ENCODE data around the gene PYM1. TPM values are rescaled to one million over a fixed set of nuclear protein-coding genes. Genes with fewer than 3 reads are reported as not detected.

PYM1 gene
- polyA plus RNA-seq, 1 of the 3 experiments (the other 2 are of a cell fraction), result 36.3 TPM

DNA sequence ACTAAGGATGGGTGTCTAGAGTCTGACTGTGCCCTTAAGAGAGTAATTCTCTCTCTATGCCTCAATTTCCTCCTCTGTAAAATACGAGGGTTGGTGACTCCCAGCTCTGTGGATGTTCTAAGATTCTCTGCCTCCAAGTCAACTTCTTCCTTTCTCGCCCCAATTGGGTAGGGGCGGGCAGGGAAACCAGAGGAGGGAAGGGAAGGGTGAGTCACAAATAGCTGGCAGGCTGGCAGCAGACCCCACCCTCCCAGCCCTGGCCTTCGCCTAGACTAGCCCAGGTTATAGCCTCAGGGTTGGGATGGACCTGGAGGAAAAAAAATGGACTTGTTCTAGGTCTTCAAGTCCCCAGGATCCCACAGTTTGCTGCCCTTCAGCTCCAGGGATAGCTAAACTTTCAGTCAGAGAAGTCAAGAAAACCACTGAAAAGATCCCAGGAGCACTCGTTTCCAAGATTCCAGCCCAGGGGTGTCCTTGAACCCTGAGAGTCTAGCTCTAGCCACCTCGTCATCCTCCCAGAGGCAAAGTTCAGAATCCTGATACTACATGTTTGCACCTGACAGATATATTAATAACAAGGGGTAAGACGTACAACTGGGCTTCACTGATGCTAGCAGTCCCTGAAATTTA lies 5.6 kb upstream of the PYM1 start:
- Histone ChIP-seq H3K9ac (peak overlapping the region; percentile 69), H3F3A (replicated peaks; ENCODE audit: insufficient read depth) (peaks cover 10% of the 10 kb centered on the region), H3K4me3 (ENCODE audit: low read depth in 2 of 2, low read length in 1 of 2) (peak overlapping the region; percentile 64 to 72; a peak in 3 of 4 replicates), H3K79me2 (ENCODE audit: insufficient read depth) (peaks cover 41% of the 10 kb centered on the region), H3K36me3 (replicated peaks in 1 of 2; ENCODE audit: control insufficient read depth in 1 of 2, insufficient read depth in 2 of 2, low read length in 1 of 2) (peaks cover 0 to 6% of the 10 kb centered on the region in 2 experiments), H3K9me3 (no peaks in the 10 kb centered on the region), H3K9me2 (no peaks in the 10 kb centered on the region), H3K4me2 (peak overlapping the region; percentile 90), H4K20me1 (ENCODE audit: insufficient read depth) (no peaks in the 10 kb centered on the region), H2AFZ (ENCODE audit: low read depth) (no peak overlapping the region), H3K4me1 (ENCODE audit: control insufficient read depth in 1 of 2, insufficient read depth in 2 of 2, low read depth in 1 of 2, low read length in 1 of 2) (peaks cover 19 to 29% of the 10 kb centered on the region in 2 experiments; a peak in 3 of 4 replicates), H3K27ac (ENCODE audit: low read depth in 2 of 2, low read length in 1 of 2) (peak overlapping the region; percentile 4 to 69; a peak in 3 of 4 replicates), H3K27me3 (ENCODE audit: insufficient read depth) (no peaks in the 10 kb centered on the region)
- no peak for DNase-seq
- ChIA-PET POLR2A (interaction anchor here (1.2 kb wide), 1 partner anchor 104 kb away, joined by 4 read pairs; the partner anchor contains the start of gene DNAJC14), CTCF (interaction anchor here (0.7 to 10.8 kb wide), 7 partner anchors 22 to 195 kb away, joined by 3 to 96 read pairs (median 5); partner anchors contain the start of gene RAB5B)
- TF ChIP-seq, protein P1, sequence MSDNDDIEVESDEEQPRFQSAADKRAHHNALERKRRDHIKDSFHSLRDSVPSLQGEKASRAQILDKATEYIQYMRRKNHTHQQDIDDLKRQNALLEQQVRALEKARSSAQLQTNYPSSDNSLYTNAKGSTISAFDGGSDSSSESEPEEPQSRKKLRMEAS (IDR thresholded peaks at IDR 0.05; ENCODE audit: low read depth), result peak; percentile 42; the same call in 1 of the 2 replicates
- TF ChIP-seq POLR2AphosphoS5 (IDR thresholded peaks at IDR 0.05; ENCODE audit: low read depth, low read length), result peak; percentile 45; the same call in 1 of the 2 replicates
- TF ChIP-seq MXI1 (IDR thresholded peaks at IDR 0.05; ENCODE audit: low read depth, low read length), result no peak
- no peak for TF ChIP-seq RXRA (IDR thresholded peaks at IDR 0.05; ENCODE audit: borderline replicate concordance, low read depth)
- TF ChIP-seq JUND (IDR thresholded peaks at IDR 0.05), result peak; percentile 48; the same call in 1 of the 2 replicates
- no peak for TF ChIP-seq YY1 (IDR thresholded peaks at IDR 0.05; ENCODE audit: low read depth)
- TF ChIP-seq, protein P2, sequence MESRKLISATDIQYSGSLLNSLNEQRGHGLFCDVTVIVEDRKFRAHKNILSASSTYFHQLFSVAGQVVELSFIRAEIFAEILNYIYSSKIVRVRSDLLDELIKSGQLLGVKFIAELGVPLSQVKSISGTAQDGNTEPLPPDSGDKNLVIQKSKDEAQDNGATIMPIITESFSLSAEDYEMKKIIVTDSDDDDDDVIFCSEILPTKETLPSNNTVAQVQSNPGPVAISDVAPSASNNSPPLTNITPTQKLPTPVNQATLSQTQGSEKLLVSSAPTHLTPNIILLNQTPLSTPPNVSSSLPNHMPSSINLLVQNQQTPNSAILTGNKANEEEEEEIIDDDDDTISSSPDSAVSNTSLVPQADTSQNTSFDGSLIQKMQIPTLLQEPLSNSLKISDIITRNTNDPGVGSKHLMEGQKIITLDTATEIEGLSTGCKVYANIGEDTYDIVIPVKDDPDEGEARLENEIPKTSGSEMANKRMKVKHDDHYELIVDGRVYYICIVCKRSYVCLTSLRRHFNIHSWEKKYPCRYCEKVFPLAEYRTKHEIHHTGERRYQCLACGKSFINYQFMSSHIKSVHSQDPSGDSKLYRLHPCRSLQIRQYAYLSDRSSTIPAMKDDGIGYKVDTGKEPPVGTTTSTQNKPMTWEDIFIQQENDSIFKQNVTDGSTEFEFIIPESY (IDR thresholded peaks at IDR 0.05; ENCODE audit: borderline replicate concordance, low read depth), result no peak
- TF ChIP-seq, protein P3, sequence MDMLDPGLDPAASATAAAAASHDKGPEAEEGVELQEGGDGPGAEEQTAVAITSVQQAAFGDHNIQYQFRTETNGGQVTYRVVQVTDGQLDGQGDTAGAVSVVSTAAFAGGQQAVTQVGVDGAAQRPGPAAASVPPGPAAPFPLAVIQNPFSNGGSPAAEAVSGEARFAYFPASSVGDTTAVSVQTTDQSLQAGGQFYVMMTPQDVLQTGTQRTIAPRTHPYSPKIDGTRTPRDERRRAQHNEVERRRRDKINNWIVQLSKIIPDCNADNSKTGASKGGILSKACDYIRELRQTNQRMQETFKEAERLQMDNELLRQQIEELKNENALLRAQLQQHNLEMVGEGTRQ (IDR thresholded peaks at IDR 0.05; ENCODE audit: borderline replicate concordance, low read depth, low read length), result no peak
- no peak for TF ChIP-seq GABPA (IDR thresholded peaks at IDR 0.05; ENCODE audit: low read depth)
- peak; percentile 67 for TF ChIP-seq FOSL2 (IDR thresholded peaks at IDR 0.05; ENCODE audit: borderline replicate concordance, low read depth)
- WGBS (ENCODE audit: low lambda C conversion rate), result 50% methylated on average over 7 of the region's 7 CpGs

DNA sequence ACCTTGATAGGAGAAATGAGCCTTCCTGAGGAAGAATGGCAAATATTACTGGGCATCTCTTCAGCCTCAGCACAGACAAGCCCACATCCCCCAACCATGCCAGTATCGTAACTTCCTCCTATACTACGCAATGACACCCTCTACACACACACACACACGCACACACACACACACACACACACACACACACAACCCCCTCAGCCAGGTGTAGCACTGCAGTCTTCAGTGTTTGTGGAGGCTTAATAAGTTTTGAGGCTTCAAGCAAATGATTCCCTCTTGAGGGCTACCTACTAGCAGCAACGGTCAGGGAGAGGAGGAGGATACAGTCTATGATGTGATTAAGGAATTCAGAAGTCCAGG lies 4.8 kb upstream of the PYM1 start:
- H3K36me3 ChIP-seq (replicated peaks in 1 of 2; ENCODE audit: control insufficient read depth in 1 of 2, insufficient read depth in 2 of 2, low read length in 1 of 2), result peaks cover 0 to 3% of the 10 kb centered on the region in 2 experiments
- no peaks in the 10 kb centered on the region for H3K9me3 ChIP-seq
- peak overlapping the region; percentile 64 to 72 for H3K4me3 ChIP-seq (ENCODE audit: low read depth in 2 of 2, low read length in 1 of 2)
- peaks cover 45% of the 10 kb centered on the region for H3K79me2 ChIP-seq (ENCODE audit: insufficient read depth)
- peak overlapping the region; percentile 90 for H3K4me2 ChIP-seq
- peak overlapping the region in 1 of 2 experiments; percentile 69; a peak in 3 of 4 replicates for H3K27ac ChIP-seq (ENCODE audit: low read depth in 2 of 2, low read length in 1 of 2)
- DNase-seq, result peak; percentile 44
- H3K9ac ChIP-seq, result peak overlapping the region; percentile 69
- no peaks in the 10 kb centered on the region for H4K20me1 ChIP-seq (ENCODE audit: insufficient read depth)
- ChIA-PET CTCF (interaction anchor here (1.3 to 10.8 kb wide), 3 partner anchors 7 to 195 kb away, joined by 6 to 96 read pairs (median 37); no protein-coding TSS in a partner anchor), POLR2A (interaction anchor here (1.2 kb wide), 1 partner anchor 103 kb away, joined by 4 read pairs; the partner anchor contains the start of gene DNAJC14)
- H2AFZ ChIP-seq (ENCODE audit: low read depth), result 0 out of 2 replicates have a peak overlapping the region, but pooled peaks have one; percentile 73
- peaks cover 17% of the 10 kb centered on the region for H3F3A ChIP-seq (replicated peaks; ENCODE audit: insufficient read depth)
- WGBS (ENCODE audit: low lambda C conversion rate), result 35% methylated on average over 4 of the region's 4 CpGs
- peaks cover 19 to 32% of the 10 kb centered on the region in 2 experiments; a peak in 3 of 4 replicates for H3K4me1 ChIP-seq (ENCODE audit: control insufficient read depth in 1 of 2, insufficient read depth in 2 of 2, low read depth in 1 of 2, low read length in 1 of 2)
- no peaks in the 10 kb centered on the region for H3K27me3 ChIP-seq (ENCODE audit: insufficient read depth)
- no peaks in the 10 kb centered on the region for H3K9me2 ChIP-seq
- TF ChIP-seq, protein P3 (IDR thresholded peaks at IDR 0.05; ENCODE audit: borderline replicate concordance, low read depth, low read length), result no peak
- TF ChIP-seq CHD2 (IDR thresholded peaks at IDR 0.05; ENCODE audit: low read length, partially characterized antibody) (no peak), FOXM1 (IDR thresholded peaks at IDR 0.05; ENCODE audit: low read depth) (no peak), EZH2phosphoT487 (IDR thresholded peaks at IDR 0.05; ENCODE audit: borderline replicate concordance, low read depth) (no peak), POLR2AphosphoS5 (IDR thresholded peaks at IDR 0.05; ENCODE audit: low read depth, low read length) (no peak), GABPA (IDR thresholded peaks at IDR 0.05; ENCODE audit: low read depth) (no peak), EP300 (IDR thresholded peaks at IDR 0.05; ENCODE audit: borderline replicate concordance in 1 of 2, low read depth in 1 of 2, low read length in 1 of 2) (no peak), JUND (IDR thresholded peaks at IDR 0.05) (no peak), SMC3 (IDR thresholded peaks at IDR 0.05; ENCODE audit: low read depth, low read length) (no peak), RAD21 (IDR thresholded peaks at IDR 0.05; ENCODE audit: low read length) (no peak)
- TF ChIP-seq, protein P4, sequence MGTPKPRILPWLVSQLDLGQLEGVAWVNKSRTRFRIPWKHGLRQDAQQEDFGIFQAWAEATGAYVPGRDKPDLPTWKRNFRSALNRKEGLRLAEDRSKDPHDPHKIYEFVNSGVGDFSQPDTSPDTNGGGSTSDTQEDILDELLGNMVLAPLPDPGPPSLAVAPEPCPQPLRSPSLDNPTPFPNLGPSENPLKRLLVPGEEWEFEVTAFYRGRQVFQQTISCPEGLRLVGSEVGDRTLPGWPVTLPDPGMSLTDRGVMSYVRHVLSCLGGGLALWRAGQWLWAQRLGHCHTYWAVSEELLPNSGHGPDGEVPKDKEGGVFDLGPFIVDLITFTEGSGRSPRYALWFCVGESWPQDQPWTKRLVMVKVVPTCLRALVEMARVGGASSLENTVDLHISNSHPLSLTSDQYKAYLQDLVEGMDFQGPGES (IDR thresholded peaks at IDR 0.05; ENCODE audit: low read depth, low read length), result no peak
- TF ChIP-seq, protein P2 (IDR thresholded peaks at IDR 0.05; ENCODE audit: borderline replicate concordance, low read depth), result no peak
